Measurements from ENCODE around the gene BET1L. TPM values are rescaled to one million over a fixed set of nuclear protein-coding genes. Genes with fewer than 3 reads are reported as not detected.

The BET1L gene
- total RNA-seq, 1 donor = 16.2 TPM

GRCh38 chr11:209275-210121 lies 2.3 kb upstream of the BET1L start:
- TF ChIP-seq CTCF (IDR thresholded peaks at IDR 0.05; ENCODE audit: insufficient read depth, low read length) = no peak
- H3K4me3 ChIP-seq (ENCODE audit: low read depth, low read length) = peak overlapping the region; percentile 80
- no peak for DNase-seq (ENCODE audit: low read depth)

- no peak for TF ChIP-seq CTCF (IDR thresholded peaks at IDR 0.05; ENCODE audit: insufficient read depth, low read length)
- no peak for DNase-seq (ENCODE audit: low read depth)
Measured at GRCh38 chr11:208917-209260, 1.7 kb upstream of the BET1L start.

GRCh38 chr11:208181-208916 lies 1.1 kb upstream of the BET1L start:
- peak overlapping the region; percentile 80 for H3K4me3 ChIP-seq (ENCODE audit: low read depth, low read length)
- peak; percentile 58 for DNase-seq (ENCODE audit: low read depth)
- TF ChIP-seq CTCF (IDR thresholded peaks at IDR 0.05; ENCODE audit: insufficient read depth, low read length) = no peak

More at GRCh38 chr11:208917-209260, 1.7 kb upstream of the BET1L start:
- peak overlapping the region; percentile 80 for H3K4me3 ChIP-seq (ENCODE audit: low read depth, low read length)

- peak overlapping the region; percentile 80 for H3K4me3 ChIP-seq (ENCODE audit: low read depth, low read length)
- no peak for TF ChIP-seq CTCF (IDR thresholded peaks at IDR 0.05; ENCODE audit: insufficient read depth, low read length)
- peak; percentile 69 for DNase-seq (ENCODE audit: low read depth)
Measured at GRCh38 chr11:207863-208180, 623 bp upstream of the BET1L start.

GRCh38 chr11:206526-207207 lies 532 bp downstream of the BET1L start:
- DNase-seq (ENCODE audit: low read depth) = peak; percentile 22

GRCh38 chr11:206002-206384 lies 1.2 kb downstream of the BET1L start:
- no peak for DNase-seq (ENCODE audit: low read depth)
- no peak for TF ChIP-seq CTCF (IDR thresholded peaks at IDR 0.05; ENCODE audit: insufficient read depth, low read length)

More at GRCh38 chr11:206526-207207, 532 bp downstream of the BET1L start:
- H3K4me3 ChIP-seq (ENCODE audit: low read depth, low read length) = peak overlapping the region; percentile 80
- TF ChIP-seq CTCF (IDR thresholded peaks at IDR 0.05; ENCODE audit: insufficient read depth, low read length) = no peak

More at GRCh38 chr11:206002-206384, 1.2 kb downstream of the BET1L start:
- H3K4me3 ChIP-seq (ENCODE audit: low read depth, low read length) = peak overlapping the region; percentile 80
